IgD-negative memory B cell (primary cell): Measurements from ENCODE around the gene KCNN3. TPM values are rescaled to one million over a fixed set of nuclear protein-coding genes. Genes with fewer than 3 reads are reported as not detected.
A peak's percentile ranks its signal among the peaks of the same experiment; 100 is the strongest.
"Not testable (repeated sequence)": the region's sequence is repeated elsewhere in the genome, so short reads cannot be mapped to it uniquely, and the experiment has no call there.

Experiments
- H3K27ac Mint-ChIP-seq, 3 donors: one replicate each; pipeline ENCODE4 v1.8.0; 2020 to 2022; ENCODE audit warnings: mild to moderate bottlenecking in 3 of 3, mixed read lengths in 3 of 3, moderate library complexity in 1 of 3
- H3K27me3 Mint-ChIP-seq: one replicate; pipeline ENCODE4 v1.8.0; 2021; ENCODE audit warnings: mixed read lengths
- H3K36me3 Mint-ChIP-seq: one replicate; pipeline ENCODE4 v1.8.0; 2020; ENCODE audit warnings: mild to moderate bottlenecking, mixed read lengths
- H3K4me1 Mint-ChIP-seq, 3 donors: one replicate each; pipeline ENCODE4 v1.8.0; 2020 to 2022; ENCODE audit warnings: mixed read lengths in 3 of 3, mild to moderate bottlenecking in 1 of 3
- H3K4me3 Mint-ChIP-seq, 4 donors: one replicate each; pipeline ENCODE4 v1.8.0; 2020 to 2022; ENCODE audit warnings: mild to moderate bottlenecking in 4 of 4, mixed read lengths in 4 of 4, moderate library complexity in 3 of 4
- H3K9me3 Mint-ChIP-seq, 3 donors: one replicate each; pipeline ENCODE4 v1.8.0; 2020 to 2021; ENCODE audit warnings: mixed read lengths in 3 of 3, mild to moderate bottlenecking in 1 of 3
- polyA plus RNA-seq: library from polyadenylated mRNA; unstranded; fragments of 300-500 nt; fragmentation: Illumina TruSeq; gene quantifications from one replicate; pipeline ENCODE4 v1.2.3, GENCODE V29; 2021

Gene KCNN3
- polyA plus RNA-seq = 0.88 TPM

DNA sequence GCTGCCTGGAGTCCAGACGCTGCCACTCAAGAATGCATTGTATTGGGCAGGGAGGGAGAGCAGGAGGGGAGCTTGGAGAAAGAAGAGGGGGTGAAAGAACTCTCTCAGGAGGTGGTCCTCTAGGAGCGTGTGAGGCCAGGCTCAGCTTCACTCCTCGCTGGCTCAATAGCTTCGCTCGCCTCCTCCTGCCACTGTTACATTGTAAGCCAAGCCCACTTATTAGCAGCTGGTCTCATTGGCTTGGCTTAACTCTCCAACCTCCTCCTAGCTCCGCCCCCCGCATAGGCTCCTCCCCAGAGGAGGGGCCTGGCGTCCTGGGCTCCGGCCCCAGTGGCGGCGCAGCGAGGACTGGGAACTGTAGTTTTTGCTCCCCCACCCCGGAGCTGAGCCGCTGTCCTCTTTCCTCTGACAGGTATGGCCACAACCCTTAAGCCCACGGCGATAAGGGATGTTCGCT lies at the start of gene KCNN3:
TSS of gene KCNN3 (minus strand) at position 167 of the 457 bp plus-strand sequence. CDS start 317 bp downstream, outside the sequence.
- H3K4me1 Mint-ChIP-seq = peaks cover 17 to 37% (median 27%) of the 10 kb centered on the region in 3 donors
- H3K27ac Mint-ChIP-seq = peak within 1 kb of the TSS in 2 of 3 donors; percentile 18 to 25
- H3K27me3 Mint-ChIP-seq = peaks cover 49% of the 10 kb centered on the region
- peaks cover 6% of the 10 kb centered on the region for H3K36me3 Mint-ChIP-seq
- peak within 1 kb of the TSS in 3 of 4 donors; percentile 67 to 87 (median 71) for H3K4me3 Mint-ChIP-seq
- no peaks in the 10 kb centered on the region for H3K9me3 Mint-ChIP-seq

DNA sequence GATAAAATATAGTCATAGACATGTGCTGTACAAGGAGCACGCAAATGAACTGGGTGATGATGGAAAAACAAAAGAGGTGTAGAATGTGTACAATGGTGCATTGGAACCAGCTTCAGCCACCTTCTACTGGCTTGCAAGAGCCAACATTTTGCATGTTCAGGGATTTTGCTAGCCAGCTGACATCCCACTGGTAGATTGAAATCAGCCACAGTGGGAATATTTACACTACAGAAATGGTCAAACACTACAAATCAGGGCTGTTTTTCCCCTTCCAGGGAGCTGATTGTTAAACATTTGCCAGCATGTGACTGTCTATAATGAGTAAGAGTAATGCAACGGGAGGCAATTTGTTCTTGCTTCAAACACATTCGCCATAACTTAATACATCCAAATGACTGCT lies 43.2 kb upstream of the KCNN3 start:
- Mint-ChIP-seq H3K27ac (peak overlapping the region in 1 of 3 donors; percentile 81), H3K27me3 (no peaks in the 10 kb centered on the region), H3K9me3 (peaks cover 0 to 3% (median 0%) of the 10 kb centered on the region in 3 donors)

DNA sequence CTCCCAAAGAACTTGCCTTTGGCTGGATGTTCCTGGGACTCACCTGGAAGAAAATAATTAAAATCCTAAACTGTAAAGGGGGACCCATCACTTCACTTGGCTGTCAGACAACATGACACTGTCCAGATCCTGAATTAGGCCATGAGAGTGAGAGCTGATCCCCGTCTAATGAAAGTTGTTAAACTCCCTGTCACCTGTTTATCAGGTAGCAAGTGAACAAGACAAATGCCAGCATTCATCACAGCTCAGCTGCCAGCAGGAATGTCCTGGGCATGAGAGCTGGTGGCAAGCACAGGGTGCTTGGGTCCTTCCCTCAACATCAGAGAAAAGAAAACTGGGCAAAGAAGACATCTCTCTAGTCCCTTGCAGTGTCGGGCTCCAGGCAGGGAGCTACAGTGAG lies 42.7 kb upstream of the KCNN3 start:
- H3K27me3 Mint-ChIP-seq = no peaks in the 10 kb centered on the region

More for the DNA sequence above, 43.2 kb upstream of the KCNN3 start:
- Mint-ChIP-seq H3K4me1 (peaks cover 0 to 2% (median 0%) of the 10 kb centered on the region in 3 donors), H3K36me3 (peaks cover 5% of the 10 kb centered on the region), H3K4me3 (no peak overlapping the region)

DNA sequence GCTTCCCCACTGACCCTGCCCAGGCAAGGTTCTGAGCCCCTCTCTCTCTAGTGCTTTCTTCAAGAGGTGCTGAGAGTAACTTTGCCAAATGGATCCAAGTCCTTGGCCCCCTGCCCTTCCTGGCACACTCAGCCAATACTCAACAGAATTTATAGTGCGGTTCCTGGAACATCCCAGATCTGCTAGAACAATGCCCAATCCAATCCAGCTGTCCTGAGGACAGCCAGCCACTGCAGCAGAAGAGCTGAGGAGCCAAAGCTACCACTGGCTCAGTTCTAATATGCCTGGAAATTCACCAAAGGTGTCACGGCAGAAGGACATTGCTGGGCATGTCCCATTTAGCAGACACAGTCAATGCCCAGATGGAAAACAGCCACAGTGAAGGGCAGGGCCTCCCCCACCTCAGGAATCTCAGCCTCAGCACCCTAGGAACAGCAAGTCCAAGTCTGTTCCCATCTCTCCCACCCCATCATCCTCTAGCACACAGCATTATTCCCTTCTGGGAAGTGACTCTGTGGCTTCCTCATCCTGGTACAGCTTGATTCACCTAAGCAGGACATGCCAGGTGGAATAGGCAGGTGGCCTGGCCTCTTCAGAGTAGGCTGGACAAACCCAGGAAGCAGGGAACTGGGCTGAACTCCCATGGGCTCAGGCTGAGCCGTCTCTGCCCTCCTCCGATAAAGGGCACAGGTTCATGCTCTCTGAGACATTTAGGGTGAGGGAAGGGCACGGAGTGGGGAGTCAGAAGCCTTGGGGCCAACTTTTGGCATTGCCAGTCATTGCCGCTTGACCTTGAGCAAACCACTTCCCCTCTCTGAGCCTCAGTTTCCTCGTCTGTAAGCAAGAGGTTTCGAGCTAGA lies 41.8 kb upstream of the KCNN3 start:
- Mint-ChIP-seq H3K9me3 (peaks cover 0 to 3% (median 0%) of the 10 kb centered on the region in 3 donors), H3K36me3 (peaks cover 5% of the 10 kb centered on the region), H3K4me1 (no peaks in the 10 kb centered on the region), H3K27ac (no peak overlapping the region), H3K27me3 (no peaks in the 10 kb centered on the region), H3K4me3 (no peak overlapping the region)

More for the DNA sequence above, 42.7 kb upstream of the KCNN3 start:
- H3K9me3 Mint-ChIP-seq = peaks cover 0 to 3% (median 0%) of the 10 kb centered on the region in 3 donors
- peaks cover 0 to under 1% (median 0%) of the 10 kb centered on the region in 3 donors for H3K4me1 Mint-ChIP-seq
- H3K36me3 Mint-ChIP-seq = peaks cover 5% of the 10 kb centered on the region
- peak overlapping the region in 1 of 3 donors; percentile 81 for H3K27ac Mint-ChIP-seq
- no peak overlapping the region for H3K4me3 Mint-ChIP-seq

DNA sequence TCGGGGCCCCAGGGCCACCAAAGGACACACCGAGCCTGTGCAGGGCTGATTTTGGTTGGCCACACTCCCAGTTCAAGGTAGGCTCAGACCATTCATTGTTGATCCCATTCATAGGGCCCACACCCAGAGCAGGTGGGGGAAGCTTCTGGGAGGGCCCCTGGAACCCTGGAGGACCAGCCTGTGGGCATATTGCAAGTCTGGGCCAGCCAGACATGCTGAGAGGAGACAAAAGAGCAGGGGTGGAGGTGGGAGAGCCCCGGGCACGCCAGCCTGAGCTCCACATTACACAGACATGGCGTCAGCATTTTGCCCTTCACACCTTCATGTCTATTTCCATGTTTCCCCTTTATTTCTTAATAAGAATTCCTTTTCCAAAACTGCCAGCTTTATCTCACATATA lies 40.8 kb upstream of the KCNN3 start:
- no peak overlapping the region for H3K27ac Mint-ChIP-seq
- H3K4me1 Mint-ChIP-seq = no peaks in the 10 kb centered on the region
- no peak overlapping the region for H3K4me3 Mint-ChIP-seq
- no peaks in the 10 kb centered on the region for H3K9me3 Mint-ChIP-seq
- no peaks in the 10 kb centered on the region for H3K27me3 Mint-ChIP-seq
- peaks cover 2% of the 10 kb centered on the region for H3K36me3 Mint-ChIP-seq

DNA sequence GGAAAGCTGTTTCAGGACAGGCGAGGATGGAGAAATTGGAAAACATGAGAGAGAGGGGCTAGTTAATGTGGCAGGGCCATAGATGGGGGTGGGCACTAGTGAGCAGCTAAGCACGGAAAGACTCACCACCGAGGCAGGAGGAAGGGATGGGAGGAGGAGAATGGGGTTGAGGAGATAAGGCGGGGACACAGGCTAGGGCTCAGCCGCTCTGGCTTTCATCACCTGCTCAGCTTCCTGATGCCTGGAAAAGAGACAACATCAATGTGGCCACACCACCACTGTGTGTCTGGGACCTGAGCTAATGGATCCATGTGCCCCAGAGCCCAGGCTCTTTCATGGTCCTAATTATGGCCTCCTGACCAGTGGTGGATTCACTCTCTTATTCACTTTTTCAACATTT lies 38.9 kb upstream of the KCNN3 start:
- Mint-ChIP-seq H3K4me3 (no peak overlapping the region), H3K4me1 (no peaks in the 10 kb centered on the region), H3K36me3 (peaks cover 2% of the 10 kb centered on the region), H3K9me3 (no peaks in the 10 kb centered on the region), H3K27ac (no peak overlapping the region), H3K27me3 (no peaks in the 10 kb centered on the region)

DNA sequence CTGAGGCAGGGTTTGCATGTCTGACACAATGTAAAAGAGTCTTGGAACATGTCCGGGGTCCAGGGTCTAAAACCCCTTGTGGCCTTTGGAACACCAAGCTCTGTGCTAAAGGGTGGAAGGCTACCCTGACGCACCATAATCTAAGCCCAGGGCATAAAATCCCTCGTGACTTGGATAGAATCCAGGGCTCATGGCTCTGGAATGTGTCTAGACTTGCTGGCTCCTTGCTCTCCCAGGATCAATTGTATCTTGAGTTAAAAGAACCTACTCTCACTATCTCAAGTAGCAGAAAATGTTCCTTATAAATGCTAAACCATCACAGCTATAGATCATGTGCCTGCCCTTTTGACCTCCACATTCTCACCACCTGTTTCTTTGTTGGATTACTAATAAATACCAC lies 38.0 kb upstream of the KCNN3 start:
- not testable (repeated sequence) for H3K9me3 Mint-ChIP-seq, H3K27me3 Mint-ChIP-seq, H3K4me1 Mint-ChIP-seq, H3K27ac Mint-ChIP-seq, H3K4me3 Mint-ChIP-seq, H3K36me3 Mint-ChIP-seq

DNA sequence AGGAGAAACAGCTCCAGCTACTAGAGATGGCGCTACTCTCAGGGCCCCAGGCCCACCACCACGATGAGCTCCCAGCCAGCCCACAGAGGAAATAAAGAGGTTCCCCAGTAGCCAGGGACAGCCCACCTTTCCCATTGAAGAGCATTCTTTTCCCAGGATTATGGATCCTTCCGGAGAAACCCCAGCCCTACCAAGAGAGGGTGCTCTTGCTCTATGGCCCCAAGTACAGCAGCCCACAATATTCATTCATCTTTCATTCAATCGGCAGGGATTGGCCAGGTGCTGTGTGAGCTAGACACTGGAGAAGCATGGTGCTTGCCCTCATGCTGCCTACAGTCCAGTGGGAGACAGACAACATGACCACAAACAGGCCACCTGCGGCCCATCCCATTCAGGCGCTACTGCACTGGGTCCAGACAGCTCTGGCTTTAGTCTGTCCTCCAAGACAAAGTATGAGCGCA lies 36.6 kb upstream of the KCNN3 start:
- no peaks in the 10 kb centered on the region for H3K9me3 Mint-ChIP-seq
- H3K27ac Mint-ChIP-seq = no peak overlapping the region
- no peak overlapping the region for H3K4me3 Mint-ChIP-seq
- no peaks in the 10 kb centered on the region for H3K36me3 Mint-ChIP-seq
- H3K27me3 Mint-ChIP-seq = no peaks in the 10 kb centered on the region
- H3K4me1 Mint-ChIP-seq = no peaks in the 10 kb centered on the region

DNA sequence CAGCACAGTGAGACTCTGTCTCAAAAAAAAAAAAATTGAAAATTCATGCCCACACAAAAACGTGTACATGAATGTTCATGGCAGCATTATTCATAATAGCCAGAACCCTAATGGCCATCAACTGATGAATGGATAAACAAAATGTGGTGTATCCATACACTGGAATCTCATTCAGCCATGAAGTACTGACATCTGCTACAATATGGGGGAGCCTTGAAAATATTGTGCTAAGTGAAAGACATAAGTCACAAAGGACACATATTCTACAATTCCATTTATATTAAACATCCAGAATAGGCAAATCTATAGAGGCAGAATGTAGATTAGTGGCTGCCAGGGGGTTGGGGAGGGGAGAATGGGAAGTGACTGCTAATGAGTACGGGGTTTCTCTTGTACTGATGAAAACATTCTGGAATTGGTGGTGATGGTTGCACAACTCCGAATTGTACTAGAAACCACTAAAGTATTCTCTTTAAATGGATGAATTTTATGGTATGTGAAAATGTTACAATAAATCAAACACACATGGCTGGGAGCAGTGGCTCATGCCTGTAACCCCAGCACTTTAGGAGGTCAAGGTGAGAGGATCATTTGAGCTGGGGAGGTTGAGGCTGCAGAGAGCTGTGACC lies 33.0 kb upstream of the KCNN3 start:
- Mint-ChIP-seq H3K9me3 (no peaks in the 10 kb centered on the region), H3K27ac (no peak overlapping the region), H3K27me3 (no peaks in the 10 kb centered on the region), H3K4me3 (peak overlapping the region in 1 of 4 donors; percentile 39), H3K4me1 (peaks cover 0 to 3% (median 0%) of the 10 kb centered on the region in 3 donors), H3K36me3 (peaks cover 2% of the 10 kb centered on the region)

DNA sequence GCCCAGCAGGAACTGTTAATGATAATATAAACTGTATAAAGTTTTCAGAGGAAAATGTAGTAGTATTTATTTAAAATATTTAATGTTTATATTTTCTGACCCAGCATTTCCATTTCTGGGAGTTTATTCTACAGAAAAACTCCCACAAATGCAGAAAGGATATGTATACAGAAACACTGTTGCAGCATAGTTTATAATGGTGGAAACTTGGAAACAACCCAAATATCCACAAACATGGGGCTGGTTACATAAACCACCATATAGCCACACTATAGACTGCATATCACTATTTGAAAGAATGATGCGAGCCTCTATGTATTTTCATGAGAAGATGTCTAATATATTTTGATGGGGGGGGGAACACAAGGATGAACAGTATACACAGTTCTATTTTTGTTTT lies 31.5 kb upstream of the KCNN3 start:
- Mint-ChIP-seq H3K4me3 (no peak overlapping the region), H3K9me3 (no peaks in the 10 kb centered on the region), H3K4me1 (peaks cover 0 to 3% (median 0%) of the 10 kb centered on the region in 3 donors), H3K27ac (no peak overlapping the region), H3K27me3 (no peaks in the 10 kb centered on the region), H3K36me3 (peaks cover 2% of the 10 kb centered on the region)

DNA sequence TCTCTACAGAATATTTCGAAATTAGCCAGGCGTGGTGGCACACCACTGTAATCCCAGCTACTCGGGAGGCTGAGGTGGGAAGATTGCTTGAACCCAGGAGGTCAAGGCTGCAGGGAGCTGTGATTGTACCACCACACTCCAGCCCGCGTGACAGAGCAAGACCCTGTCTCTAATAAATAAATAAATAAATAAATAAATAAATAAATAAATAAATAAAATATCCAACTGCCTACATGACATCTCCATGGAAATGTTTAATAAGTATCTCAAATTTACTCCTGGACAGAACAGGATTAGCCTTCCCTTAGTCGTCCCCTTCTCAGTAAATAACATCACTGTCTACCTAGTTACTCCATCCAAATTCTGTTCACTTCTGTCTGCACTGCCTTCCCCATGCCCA lies 29.0 kb upstream of the KCNN3 start:
- Mint-ChIP-seq H3K27ac (no peak overlapping the region), H3K36me3 (peaks cover 2% of the 10 kb centered on the region), H3K9me3 (no peaks in the 10 kb centered on the region), H3K27me3 (no peaks in the 10 kb centered on the region), H3K4me3 (no peak overlapping the region), H3K4me1 (peaks cover 0 to 3% (median 0%) of the 10 kb centered on the region in 3 donors)

DNA sequence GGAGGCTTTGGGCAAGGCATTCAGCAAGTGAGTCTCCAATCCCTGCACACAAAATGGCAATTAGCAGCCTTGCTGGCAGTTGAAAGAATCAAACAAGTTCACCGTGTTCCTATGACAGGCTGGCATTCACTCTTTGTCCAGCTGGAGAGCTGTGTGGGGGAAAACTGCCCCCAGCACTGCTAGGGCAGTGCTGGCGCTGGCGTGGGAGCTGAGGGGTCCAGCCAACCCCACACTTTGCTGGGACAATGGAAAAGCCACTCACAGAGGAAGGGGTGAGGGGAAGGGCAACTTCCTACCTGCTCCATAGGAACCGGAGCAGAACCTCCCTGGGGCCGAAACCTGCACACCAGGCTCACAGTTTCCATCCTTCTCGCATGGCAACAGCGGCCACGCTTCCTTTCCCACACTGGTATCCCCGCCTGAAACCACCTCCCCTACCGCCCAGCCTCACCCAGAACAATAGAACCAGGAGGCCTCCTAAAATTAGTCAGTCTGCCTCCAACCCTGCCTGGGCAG lies 26.7 kb upstream of the KCNN3 start:
- Mint-ChIP-seq H3K9me3 (no peaks in the 10 kb centered on the region), H3K27ac (no peak overlapping the region), H3K36me3 (peaks cover 5% of the 10 kb centered on the region), H3K4me3 (no peak overlapping the region), H3K27me3 (no peaks in the 10 kb centered on the region), H3K4me1 (peaks cover 0 to 3% (median 0%) of the 10 kb centered on the region in 3 donors)

DNA sequence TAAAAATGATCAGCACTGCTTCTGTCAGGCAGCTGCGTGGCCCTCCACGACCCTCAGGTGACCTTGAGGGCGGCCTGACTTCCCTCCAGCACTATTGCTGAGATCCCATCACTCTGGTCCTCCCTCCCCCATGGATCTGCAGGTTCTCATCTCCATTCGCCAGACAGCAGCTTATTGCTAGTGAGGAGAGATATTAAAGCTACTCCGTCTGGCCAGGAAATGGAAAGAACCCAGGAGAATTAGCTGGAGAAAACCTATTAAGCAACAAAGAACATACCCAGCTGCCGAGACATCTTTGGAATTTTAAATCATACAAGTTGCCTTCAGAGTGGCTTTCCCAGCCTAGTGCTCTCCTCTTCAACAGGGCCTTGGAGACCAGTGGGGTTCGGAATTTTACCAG lies 25.7 kb upstream of the KCNN3 start:
- no peak overlapping the region for H3K4me3 Mint-ChIP-seq
- no peaks in the 10 kb centered on the region for H3K9me3 Mint-ChIP-seq
- peaks cover 5% of the 10 kb centered on the region for H3K36me3 Mint-ChIP-seq
- H3K27me3 Mint-ChIP-seq = no peaks in the 10 kb centered on the region
- H3K27ac Mint-ChIP-seq = no peak overlapping the region
- H3K4me1 Mint-ChIP-seq = peaks cover 0 to 3% (median 0%) of the 10 kb centered on the region in 3 donors

DNA sequence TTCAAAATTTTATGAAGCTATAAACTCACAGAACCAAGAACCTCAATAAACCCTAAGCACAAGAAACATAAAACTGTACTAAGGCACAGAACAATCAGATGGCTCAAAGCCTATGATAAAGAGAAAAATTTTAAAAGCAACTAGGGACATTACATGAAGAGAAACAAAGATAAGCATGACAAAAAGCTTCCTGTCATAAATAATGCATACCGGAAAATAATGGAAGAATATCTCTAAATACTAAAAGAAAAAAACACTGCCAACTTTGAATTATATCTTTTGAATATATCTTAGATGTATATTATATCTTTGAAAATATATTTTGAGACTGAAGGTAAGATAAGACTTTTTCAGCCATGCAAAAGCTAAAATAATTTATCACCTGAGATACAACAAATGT lies 21.4 kb upstream of the KCNN3 start:
- Mint-ChIP-seq H3K4me3 (no peak overlapping the region), H3K27me3 (peaks cover 2% of the 10 kb centered on the region), H3K4me1 (no peaks in the 10 kb centered on the region), H3K27ac (no peak overlapping the region), H3K36me3 (peaks cover 5% of the 10 kb centered on the region), H3K9me3 (no peaks in the 10 kb centered on the region)

DNA sequence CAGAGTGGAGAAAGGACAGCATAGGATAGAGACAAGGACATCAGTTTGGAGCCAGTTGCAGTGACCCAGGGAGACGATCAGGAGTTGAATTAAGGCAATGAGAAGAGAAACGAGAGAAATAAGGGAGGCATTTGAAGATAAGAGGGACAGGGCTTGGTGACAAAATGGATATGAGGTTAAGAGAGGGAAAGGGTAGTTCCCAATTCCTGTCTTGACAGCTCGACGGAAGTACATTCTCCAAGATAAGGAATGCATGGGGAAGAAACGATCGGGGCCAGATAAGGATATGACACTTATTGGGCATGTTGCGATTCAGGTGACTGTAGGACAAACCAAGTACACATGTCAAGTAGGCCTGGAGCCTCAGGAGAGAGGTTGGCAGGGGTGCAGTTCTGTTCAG lies 18.7 kb upstream of the KCNN3 start:
- Mint-ChIP-seq H3K4me1 (peaks cover 0 to 2% (median 0%) of the 10 kb centered on the region in 3 donors), H3K27me3 (peaks cover 2% of the 10 kb centered on the region), H3K4me3 (no peak overlapping the region)

More for the DNA sequence above, 18.7 kb upstream of the KCNN3 start:
- no peak overlapping the region for H3K27ac Mint-ChIP-seq
- peaks cover 5% of the 10 kb centered on the region for H3K36me3 Mint-ChIP-seq
- H3K9me3 Mint-ChIP-seq = no peaks in the 10 kb centered on the region
